NCI-H2196 treated with DMSO at 0.1 percent for 48 hours (cell line): ENCODE results near the gene FASTK.
A peak's percentile ranks its signal among the peaks of the same experiment; 100 is the strongest.

Experiments
- DNase-seq: peaks from one replicate; lab custom pipeline; 2025; ENCODE audit not compliant: unreplicated experiment; lab: John Stamatoyannopoulos, UW

FASTK gene

DNA sequence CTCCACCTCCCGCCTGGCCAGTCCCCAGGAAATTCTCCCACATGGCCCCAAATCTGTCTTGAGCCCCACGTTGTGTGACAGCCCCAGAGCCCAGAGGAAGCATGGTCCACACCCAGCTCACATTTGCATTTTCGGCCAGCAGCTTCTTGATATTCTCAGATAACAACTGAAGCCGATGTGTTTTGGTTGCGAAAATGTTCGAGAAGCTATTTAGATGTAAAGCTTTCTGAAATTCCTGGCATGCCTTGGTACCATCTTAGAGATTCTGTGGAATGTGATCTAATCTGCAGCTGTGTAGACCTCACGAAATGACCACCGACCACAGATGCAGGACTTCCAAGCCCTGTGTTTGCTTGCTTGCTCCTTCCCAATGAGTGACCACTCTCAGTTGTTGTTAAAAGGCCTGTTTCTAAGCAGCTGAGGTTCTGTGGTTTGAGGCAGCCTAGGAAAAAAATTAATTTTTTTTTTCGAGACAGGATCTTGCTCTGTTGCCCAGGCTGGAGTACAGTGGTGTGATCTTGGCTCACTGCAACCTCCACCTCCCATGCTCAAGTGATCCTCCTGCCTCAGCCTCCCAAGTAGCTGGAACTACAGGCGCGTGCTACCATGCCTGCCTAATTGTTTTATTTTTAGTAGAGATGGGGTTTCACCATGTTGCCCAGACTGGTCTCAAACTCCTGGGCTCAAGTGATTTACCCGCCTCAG is 12.4 kb downstream of the FASTK start:
- no peak for DNase-seq

GRCh38 chr7:151066273-151066974 is 14.2 kb downstream of the FASTK start:
- no peak for DNase-seq

DNA sequence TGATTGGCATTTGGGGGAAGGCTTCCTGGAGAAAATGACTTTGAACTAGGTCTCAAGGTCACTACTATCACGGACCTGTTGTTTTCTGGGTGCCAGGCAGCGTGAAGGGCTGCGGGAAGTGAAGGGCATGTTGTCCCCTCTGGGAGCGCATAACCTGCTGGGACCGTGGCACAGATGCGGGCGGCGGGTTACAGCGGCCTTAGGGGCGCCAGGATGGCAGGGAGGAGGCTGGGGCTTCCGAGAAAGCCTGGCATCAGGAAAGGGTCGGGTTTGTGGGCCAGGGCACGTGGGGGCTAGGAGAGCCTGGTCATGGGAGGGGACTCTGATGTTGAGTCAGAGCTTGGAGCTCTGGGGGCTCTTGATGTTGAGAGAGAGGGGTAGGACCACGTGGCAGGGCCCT is 15.1 kb downstream of the FASTK start:
- DNase-seq, result no peak

- DNase-seq, result no peak
These were observed 15.6 kb downstream of the FASTK start for GRCh38 chr7:151064993-151065392.

DNA sequence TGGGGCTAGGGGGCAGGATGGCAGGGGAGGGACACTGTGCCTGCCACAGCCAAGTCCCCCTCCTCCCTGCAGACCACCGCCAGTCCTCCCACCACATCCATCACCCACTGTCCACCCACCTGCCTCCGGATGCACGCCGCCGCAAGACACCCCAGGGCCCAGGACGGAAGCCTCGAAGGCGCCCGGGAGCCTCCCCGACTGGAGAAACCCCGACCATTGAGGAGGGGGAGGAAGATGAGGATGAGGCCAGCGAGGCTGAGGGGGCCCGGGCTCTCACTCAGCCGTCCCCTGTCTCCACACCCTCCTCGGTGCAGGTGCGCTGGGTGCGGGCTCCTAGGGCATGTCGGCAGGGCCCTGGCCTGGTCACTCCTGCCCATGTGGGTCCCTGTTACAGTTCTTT is 16.2 kb downstream of the FASTK start:
- no peak for DNase-seq

DNA sequence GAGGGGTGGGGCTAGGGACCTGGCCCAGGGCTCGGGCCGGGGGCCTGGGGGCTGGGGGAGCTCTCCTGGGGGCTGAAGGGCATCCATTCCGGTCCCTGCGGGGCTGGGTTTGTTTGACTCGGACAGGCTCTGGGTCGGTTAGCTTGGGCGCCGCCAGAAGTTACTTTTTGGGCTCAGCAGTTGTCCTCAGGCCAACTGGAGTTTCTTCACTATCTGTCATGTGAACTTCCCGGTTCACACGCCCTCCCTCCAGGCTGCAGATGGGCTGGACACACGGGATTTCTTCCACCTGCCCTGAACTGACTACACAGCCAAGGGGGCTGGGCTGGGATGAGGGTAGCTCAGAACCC is 17.4 kb downstream of the FASTK start:
- no peak for DNase-seq

DNA sequence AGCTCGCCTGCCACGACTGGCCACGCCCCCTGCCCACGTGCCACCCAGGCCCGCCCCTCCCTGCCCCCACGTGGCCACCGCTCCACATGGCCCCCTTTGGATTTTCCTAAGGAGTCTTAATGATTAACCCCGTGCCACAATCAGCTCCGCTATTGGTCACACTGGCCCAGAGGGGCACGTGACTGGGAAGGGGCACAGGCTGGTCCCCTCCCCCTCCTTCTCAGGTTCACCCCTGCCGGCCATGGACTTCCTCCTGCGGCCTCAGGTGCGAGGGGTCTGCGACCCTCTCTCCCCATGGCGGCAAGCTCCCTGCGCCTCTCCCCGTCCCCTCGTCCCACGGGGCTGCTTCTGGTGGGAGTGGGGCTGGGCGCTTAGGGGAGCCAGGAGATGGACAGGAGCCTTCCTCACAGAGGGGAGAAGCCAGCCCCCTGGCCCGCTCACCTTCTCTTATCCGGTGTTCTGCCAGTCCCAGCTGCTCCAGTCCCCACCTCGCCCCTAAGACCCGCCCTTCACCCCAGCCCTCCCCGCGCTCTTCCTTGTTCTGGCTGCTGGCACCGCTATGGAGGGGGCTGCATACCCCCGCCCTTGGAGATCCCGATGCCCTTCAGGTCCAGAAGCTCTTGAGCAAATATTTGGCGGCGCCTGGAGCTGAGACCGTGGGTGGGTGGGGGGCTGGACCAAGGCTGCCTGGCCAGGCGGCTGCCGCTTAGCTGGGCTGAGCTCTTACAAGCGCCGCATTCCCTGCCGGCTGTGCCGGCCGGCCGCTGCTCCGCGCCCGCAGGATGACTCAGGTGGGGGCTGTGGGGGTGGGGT is 18.0 kb downstream of the FASTK start:
- DNase-seq, result no peak

- DNase-seq, result no peak
These were observed 18.6 kb downstream of the FASTK start for GRCh38 chr7:151062111-151062398.

- DNase-seq, result no peak
These were observed 19.1 kb downstream of the FASTK start for GRCh38 chr7:151061213-151062110.

GRCh38 chr7:151060416-151061212 is 20.0 kb downstream of the FASTK start:
- DNase-seq, result no peak

GRCh38 chr7:151060113-151060415 is 20.5 kb downstream of the FASTK start:
- no peak for DNase-seq

- DNase-seq, result peak; percentile 7
These were observed 21.1 kb downstream of the FASTK start, which contains the start of gene SLC4A2 for GRCh38 chr7:151059367-151060112. Gene SLC4A2 (plus strand): TSS chr7:151059589. CDS start chr7:151061988, 2,399 bp downstream.

GRCh38 chr7:151058781-151059366 is 21.7 kb downstream of the FASTK start:
- no peak for DNase-seq

- DNase-seq, result peak; percentile 88
These were observed 22.4 kb downstream of the FASTK start for GRCh38 chr7:151057989-151058780.

DNA sequence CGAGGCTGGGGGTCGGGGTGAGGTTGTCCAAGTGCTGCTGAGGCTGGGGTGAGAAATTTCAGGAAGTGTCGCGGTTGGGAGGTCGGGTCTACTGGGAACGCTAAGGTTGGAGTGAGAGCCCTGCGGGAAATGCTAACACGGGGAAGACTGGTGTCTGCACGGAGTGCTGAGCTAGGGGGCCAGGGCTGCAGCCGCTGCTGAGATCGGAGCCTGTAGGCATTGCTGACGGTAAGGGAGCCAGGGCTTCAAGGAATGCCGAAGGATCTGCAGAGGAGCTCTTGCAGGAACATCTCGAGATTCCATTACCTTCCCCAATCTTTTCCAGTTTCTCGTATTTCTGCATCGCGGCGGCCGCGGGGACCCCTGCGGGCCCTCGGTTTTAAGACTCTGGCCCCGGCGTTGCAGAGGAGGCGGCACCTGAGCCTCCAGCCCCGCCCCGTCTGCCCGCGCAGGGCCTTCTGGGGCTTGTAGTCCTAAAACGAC is 23.1 kb downstream of the FASTK start, which contains the start of gene CDK5:
Gene CDK5 (minus strand): TSS at position 392 of the 483 bp plus-strand sequence. CDS start 49 bp downstream, at position 343.
- DNase-seq, result no peak

DNA sequence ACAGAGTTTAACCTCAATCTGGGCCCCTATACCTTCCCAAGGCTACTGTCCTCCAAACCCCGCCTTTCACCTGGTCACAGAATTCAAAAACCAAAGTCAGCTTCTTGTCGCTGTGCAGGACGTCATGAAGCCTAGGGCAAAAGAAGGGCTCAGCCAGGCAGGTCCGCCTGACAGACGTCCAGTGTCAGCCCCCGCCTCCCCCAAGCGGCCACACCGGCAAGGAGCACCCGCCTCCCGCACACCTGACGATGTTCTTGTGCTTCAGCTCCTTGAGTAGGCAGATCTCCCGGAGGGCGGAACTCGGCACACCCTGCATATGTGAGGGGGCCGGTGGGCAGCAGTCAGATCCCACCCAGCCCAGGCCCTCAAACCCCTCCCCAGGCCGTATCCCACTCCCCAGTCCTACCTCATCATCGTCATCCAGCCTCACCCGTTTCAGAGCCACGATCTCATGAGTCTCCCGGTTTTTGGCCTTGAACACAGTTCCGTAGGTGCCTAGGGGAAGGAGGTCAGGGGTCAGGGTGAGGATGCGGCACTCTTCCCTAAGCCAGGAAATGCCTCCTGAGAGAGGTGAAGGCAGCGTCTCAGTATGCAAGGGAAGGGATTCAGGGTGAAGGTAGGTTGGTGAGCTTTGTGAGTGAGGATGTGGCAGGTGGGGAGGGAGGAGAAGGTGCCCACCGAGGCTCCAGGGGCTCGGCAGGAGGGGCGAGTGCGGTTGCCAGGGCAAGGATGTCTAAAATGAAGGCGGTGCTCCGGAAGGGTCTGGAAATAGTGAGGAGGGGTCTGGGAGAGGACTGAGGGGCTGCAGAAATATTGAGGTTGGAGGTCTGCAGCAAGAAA is 23.7 kb downstream of the FASTK start:
- DNase-seq, result no peak

DNA sequence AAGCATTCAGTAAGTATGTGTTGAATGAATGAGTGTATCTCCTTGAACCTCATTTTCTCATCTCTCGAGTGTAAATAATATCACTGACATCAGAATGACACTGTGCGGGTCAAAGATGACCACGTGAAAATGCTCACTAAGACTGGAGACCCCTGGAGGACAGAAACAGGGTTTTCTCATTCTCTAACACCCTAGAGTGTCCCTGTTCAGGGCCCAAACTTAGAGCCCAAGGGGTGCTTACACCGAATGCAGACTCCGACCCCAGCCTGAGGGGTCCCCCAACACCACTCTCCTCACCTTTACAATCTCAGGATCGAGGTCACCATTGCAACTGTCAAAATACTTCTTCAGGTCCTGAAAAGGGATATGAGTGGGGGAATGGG is 24.3 kb downstream of the FASTK start:
- no peak for DNase-seq
